ENCODE measurements around the gene PLXNB2.

Gene PLXNB2

GRCh38 chr22:50302041-50302541, 5.4 kb downstream of the PLXNB2 start:
- no peak for DNase-seq
- no peak overlapping the region for H3K4me3 ChIP-seq (ENCODE audit: low read depth, low read length)
- no peak overlapping the region for H2AK5ac ChIP-seq (ENCODE audit: low read length)
- no peak overlapping the region for H4K12ac ChIP-seq (ENCODE audit: low read depth, low read length)
- H3K9ac ChIP-seq (ENCODE audit: low read length): no peak overlapping the region
- no peaks in the 10 kb centered on the region for H3K9me3 ChIP-seq (ENCODE audit: insufficient read depth, low read depth, low read length)
- H4K91ac ChIP-seq (ENCODE audit: low read depth, low read length): no peak overlapping the region
- no peak overlapping the region for H2BK5ac ChIP-seq (ENCODE audit: low read depth, low read length, poor library complexity)
- no peak overlapping the region for H3K27ac ChIP-seq (ENCODE audit: low read depth, low read length)
- H2BK12ac ChIP-seq (ENCODE audit: low read length): no peak overlapping the region
- WGBS (ENCODE audit: extremely low coverage, insufficient coverage, insufficient read length): no CpG with 5 or more reads among the region's 9 CpGs
- H4K8ac ChIP-seq (ENCODE audit: low read depth, low read length): no peak overlapping the region
- no peak overlapping the region for H3K23ac ChIP-seq (ENCODE audit: low read length)
- no peaks in the 10 kb centered on the region for H3K27me3 ChIP-seq (ENCODE audit: insufficient read depth, low read length)
- H3K4me2 ChIP-seq (ENCODE audit: low read length): no peak overlapping the region
- H3K4ac ChIP-seq (ENCODE audit: low read depth, low read length): no peak overlapping the region
- H3K36me3 ChIP-seq (ENCODE audit: control insufficient read depth in 1 of 2, insufficient read depth in 2 of 2, low read length in 2 of 2): peaks cover 6% of the 10 kb centered on the region in 2 experiments
- H3K18ac ChIP-seq (ENCODE audit: low read length): no peak overlapping the region
- H2BK120ac ChIP-seq (ENCODE audit: insufficient read depth, low read length, poor library complexity): no peak overlapping the region
- H3K4me1 ChIP-seq (ENCODE audit: control insufficient read depth in 1 of 2, insufficient read depth in 2 of 2, low read length in 2 of 2): peaks cover 52% of the 10 kb centered on the region in 2 experiments
- H3K79me1 ChIP-seq (ENCODE audit: low read length): peaks cover 34% of the 10 kb centered on the region
- no peak overlapping the region for H3K14ac ChIP-seq (ENCODE audit: low read length)
- no peak overlapping the region for H2AFZ ChIP-seq (ENCODE audit: insufficient read depth, low read length, poor library complexity)
- peaks cover 20% of the 10 kb centered on the region for H3K79me2 ChIP-seq (ENCODE audit: control insufficient read depth, insufficient read depth, low read length, poor library complexity)

- Histone ChIP-seq H4K8ac (ENCODE audit: low read depth, low read length) (no peak overlapping the region), H3K36me3 (ENCODE audit: control insufficient read depth in 1 of 2, insufficient read depth in 2 of 2, low read length in 2 of 2) (peaks cover 6% of the 10 kb centered on the region in 2 experiments), H3K4ac (ENCODE audit: low read depth, low read length) (no peak overlapping the region), H2BK12ac (ENCODE audit: low read length) (no peak overlapping the region), H3K9me3 (ENCODE audit: insufficient read depth, low read depth, low read length) (peaks cover 4% of the 10 kb centered on the region), H3K9ac (ENCODE audit: low read length) (no peak overlapping the region), H3K27ac (ENCODE audit: low read depth, low read length) (no peak overlapping the region), H3K18ac (ENCODE audit: low read length) (no peak overlapping the region), H2BK5ac (ENCODE audit: low read depth, low read length, poor library complexity) (no peak overlapping the region), H3K4me1 (ENCODE audit: control insufficient read depth in 1 of 2, insufficient read depth in 2 of 2, low read length in 2 of 2) (peaks cover 54 to 57% of the 10 kb centered on the region in 2 experiments), H3K79me1 (ENCODE audit: low read length) (peaks cover 29% of the 10 kb centered on the region), H2AFZ (ENCODE audit: insufficient read depth, low read length, poor library complexity) (no peak overlapping the region), H3K14ac (ENCODE audit: low read length) (no peak overlapping the region), H3K79me2 (ENCODE audit: control insufficient read depth, insufficient read depth, low read length, poor library complexity) (peaks cover 15% of the 10 kb centered on the region), H3K4me2 (ENCODE audit: low read length) (no peak overlapping the region), H3K23ac (ENCODE audit: low read length) (no peak overlapping the region), H4K12ac (ENCODE audit: low read depth, low read length) (no peak overlapping the region), H2AK5ac (ENCODE audit: low read length) (no peak overlapping the region), H4K91ac (ENCODE audit: low read depth, low read length) (no peak overlapping the region), H3K27me3 (ENCODE audit: insufficient read depth, low read length) (no peaks in the 10 kb centered on the region), H3K4me3 (ENCODE audit: low read depth, low read length) (no peak overlapping the region), H2BK120ac (ENCODE audit: insufficient read depth, low read length, poor library complexity) (no peak overlapping the region)
- no peak for DNase-seq
- WGBS (ENCODE audit: extremely low coverage, insufficient coverage, insufficient read length): no CpG with 5 or more reads among the region's 17 CpGs
Observed at GRCh38 chr22:50301581-50301991, 5.9 kb downstream of the PLXNB2 start.

GRCh38 chr22:50300620-50301257, 6.7 kb downstream of the PLXNB2 start:
- no peak overlapping the region for H2BK5ac ChIP-seq (ENCODE audit: low read depth, low read length, poor library complexity)
- no peak overlapping the region for H4K8ac ChIP-seq (ENCODE audit: low read depth, low read length)
- peaks cover 4% of the 10 kb centered on the region for H3K9me3 ChIP-seq (ENCODE audit: insufficient read depth, low read depth, low read length)
- H3K4me2 ChIP-seq (ENCODE audit: low read length): peak overlapping the region; percentile 35
- peak overlapping the region; percentile 3 for H3K18ac ChIP-seq (ENCODE audit: low read length)
- H3K4me1 ChIP-seq (ENCODE audit: control insufficient read depth in 1 of 2, insufficient read depth in 2 of 2, low read length in 2 of 2): peaks cover 48 to 52% of the 10 kb centered on the region in 2 experiments
- H4K12ac ChIP-seq (ENCODE audit: low read depth, low read length): no peak overlapping the region
- H3K14ac ChIP-seq (ENCODE audit: low read length): no peak overlapping the region
- no peak for DNase-seq
- H3K36me3 ChIP-seq (ENCODE audit: control insufficient read depth in 1 of 2, insufficient read depth in 2 of 2, low read length in 2 of 2): peaks cover 6% of the 10 kb centered on the region in 2 experiments
- no peak overlapping the region for H2BK12ac ChIP-seq (ENCODE audit: low read length)
- H4K91ac ChIP-seq (ENCODE audit: low read depth, low read length): no peak overlapping the region
- H2BK120ac ChIP-seq (ENCODE audit: insufficient read depth, low read length, poor library complexity): no peak overlapping the region
- peaks cover 11% of the 10 kb centered on the region for H3K79me2 ChIP-seq (ENCODE audit: control insufficient read depth, insufficient read depth, low read length, poor library complexity)
- H3K9ac ChIP-seq (ENCODE audit: low read length): no peak overlapping the region
- H2AK5ac ChIP-seq (ENCODE audit: low read length): no peak overlapping the region
- peak overlapping the region; percentile 4 for H2AFZ ChIP-seq (ENCODE audit: insufficient read depth, low read length, poor library complexity)
- H3K4ac ChIP-seq (ENCODE audit: low read depth, low read length): no peak overlapping the region
- H3K4me3 ChIP-seq (ENCODE audit: low read depth, low read length): no peak overlapping the region
- H3K27ac ChIP-seq (ENCODE audit: low read depth, low read length): no peak overlapping the region
- H3K79me1 ChIP-seq (ENCODE audit: low read length): peaks cover 21% of the 10 kb centered on the region
- H3K27me3 ChIP-seq (ENCODE audit: insufficient read depth, low read length): no peaks in the 10 kb centered on the region
- no peak overlapping the region for H3K23ac ChIP-seq (ENCODE audit: low read length)
- WGBS (ENCODE audit: extremely low coverage, insufficient coverage, insufficient read length): no CpG with 5 or more reads among the region's 14 CpGs

- peak overlapping the region; percentile 77 for H3K4me2 ChIP-seq (ENCODE audit: low read length)
- peak overlapping the region; percentile 10 for H2AFZ ChIP-seq (ENCODE audit: insufficient read depth, low read length, poor library complexity)
- H3K14ac ChIP-seq (ENCODE audit: low read length): peak overlapping the region; percentile 16
Observed at GRCh38 chr22:50299785-50300619, 7.4 kb downstream of the PLXNB2 start.

More at GRCh38 chr22:50299785-50300619, 7.4 kb downstream of the PLXNB2 start:
- peak overlapping the region; percentile 8 for H3K18ac ChIP-seq (ENCODE audit: low read length)
- peak overlapping the region; percentile 44 for H2AK5ac ChIP-seq (ENCODE audit: low read length)
- peak overlapping the region; percentile 46 for H4K8ac ChIP-seq (ENCODE audit: low read depth, low read length)
- H3K79me2 ChIP-seq (ENCODE audit: control insufficient read depth, insufficient read depth, low read length, poor library complexity): peaks cover 11% of the 10 kb centered on the region
- H3K9me3 ChIP-seq (ENCODE audit: insufficient read depth, low read depth, low read length): peaks cover 4% of the 10 kb centered on the region
- no peak overlapping the region for H3K23ac ChIP-seq (ENCODE audit: low read length)
- peak; percentile 73 to 77 for DNase-seq
- no CpG with 5 or more reads among the region's 93 CpGs for WGBS (ENCODE audit: extremely low coverage, insufficient coverage, insufficient read length)
- no peak overlapping the region for H3K27ac ChIP-seq (ENCODE audit: low read depth, low read length)
- H3K36me3 ChIP-seq (ENCODE audit: control insufficient read depth in 1 of 2, insufficient read depth in 2 of 2, low read length in 2 of 2): peaks cover 6% of the 10 kb centered on the region in 2 experiments
- peak overlapping the region; percentile 53 for H3K4me3 ChIP-seq (ENCODE audit: low read depth, low read length)
- no peak overlapping the region for H3K9ac ChIP-seq (ENCODE audit: low read length)
- no peaks in the 10 kb centered on the region for H3K27me3 ChIP-seq (ENCODE audit: insufficient read depth, low read length)
- H4K12ac ChIP-seq (ENCODE audit: low read depth, low read length): no peak overlapping the region
- H3K79me1 ChIP-seq (ENCODE audit: low read length): peaks cover 16% of the 10 kb centered on the region
- H2BK120ac ChIP-seq (ENCODE audit: insufficient read depth, low read length, poor library complexity): peak overlapping the region; percentile 47
- H3K4ac ChIP-seq (ENCODE audit: low read depth, low read length): peak overlapping the region; percentile 24
- H2BK5ac ChIP-seq (ENCODE audit: low read depth, low read length, poor library complexity): no peak overlapping the region
- peak overlapping the region; percentile 44 for H2BK12ac ChIP-seq (ENCODE audit: low read length)
- peaks cover 41 to 46% of the 10 kb centered on the region in 2 experiments for H3K4me1 ChIP-seq (ENCODE audit: control insufficient read depth in 1 of 2, insufficient read depth in 2 of 2, low read length in 2 of 2)
- peak overlapping the region; percentile 52 for H4K91ac ChIP-seq (ENCODE audit: low read depth, low read length)

All from trophoblast cell (in vitro differentiated cells and primary cell).